ENCODE results near the gene NOL4L.

DNA sequence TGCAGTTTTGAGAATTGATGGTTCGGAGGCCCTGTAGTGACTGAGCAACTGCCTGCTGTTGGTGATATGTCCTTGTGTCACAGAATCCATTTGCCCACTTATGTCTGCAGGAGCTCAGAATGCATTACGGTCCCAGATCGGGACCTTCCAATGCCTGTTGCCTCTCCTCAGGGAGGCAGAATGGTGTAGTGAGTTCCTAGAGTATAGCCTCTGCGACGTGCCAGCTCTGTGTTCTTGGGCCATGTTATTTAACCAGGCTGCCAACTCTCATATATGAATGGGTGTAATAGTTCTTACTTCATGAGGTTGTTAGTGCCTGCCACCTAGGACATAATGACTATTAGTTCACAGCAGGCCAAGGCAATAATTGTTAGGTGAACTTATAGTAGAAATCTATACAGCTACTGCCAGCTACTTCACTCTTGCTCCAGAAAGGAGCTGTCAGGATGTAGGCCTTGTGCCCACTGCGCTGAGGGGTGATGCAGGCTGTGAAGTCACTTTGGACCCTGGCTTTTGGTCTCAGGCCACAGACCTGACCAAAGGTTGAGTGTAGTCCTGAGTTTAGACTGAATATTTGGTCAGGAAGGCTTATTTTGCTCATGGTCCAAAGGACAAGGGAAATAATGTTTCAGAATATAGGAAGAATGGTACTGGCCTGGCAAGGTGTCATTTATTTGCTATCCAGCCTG, 144.9 kb downstream of the NOL4L start:
- TF ChIP-seq POLR2AphosphoS5 (IDR thresholded peaks at IDR 0.05; ENCODE audit: low read depth, low read length) = no peak
- no peak for TF ChIP-seq TAF1 (IDR thresholded peaks at IDR 0.05; ENCODE audit: low read depth, low read length)
